PC-9 (cell line): ENCODE results near the gene TTI1. TPM values are rescaled to one million over a fixed set of nuclear protein-coding genes. Genes with fewer than 3 reads are reported as not detected.

Source experiments
- BruUV-seq: library from RNA; stranded (reverse); fragments of 400-500 nt; replicated peaks from 2 replicates; lab custom pipeline; 2021; lab: Mats Ljungman, UMichigan
- CTCF ChIA-PET: fragments of 300-600 bp; sonication (Branson Sonifier 250); formaldehyde crosslinking; loops from one replicate; lab custom pipeline; 2022; ENCODE audit warnings: antibody characterized with exemption; lab: Charles Lee
- POLR2A ChIA-PET: fragments of 300-600 bp; sonication (Branson Sonifier 250); formaldehyde crosslinking; loops from one replicate; lab custom pipeline; 2022; ENCODE audit warnings: antibody characterized with exemption; ENCODE audit not compliant: unreplicated experiment; lab: Charles Lee
- DNase-seq, 2 experiments: peaks; one replicate each; pipeline versions ENCODE4 v3.0.0 to v3.0.0-alpha.2; 2015 to 2022; ENCODE audit warnings: mixed read lengths in 1 of 2
- H2AFZ ChIP-seq: fragments of 200-600 bp; sonication (generic); 2 replicates; pipeline ENCODE4 v1.8.1; 2017; ENCODE audit warnings: antibody characterized with exemption
- H3F3A ChIP-seq: fragments of 200-600 bp; sonication (generic); 2 replicates; pipeline ENCODE4 v1.8.1; 2017; ENCODE audit warnings: antibody characterized with exemption, mild to moderate bottlenecking, low read depth; ENCODE audit not compliant: insufficient read depth
- H3K27ac ChIP-seq: fragments of 200-600 bp; sonication (generic); 2 replicates; pipeline ENCODE4 v1.6.1; 2016; ENCODE audit warnings: mixed run types
- H3K27me3 ChIP-seq: fragments of 200-600 bp; sonication (generic); 2 replicates; pipeline ENCODE4 v1.6.1; 2016; ENCODE audit warnings: low read depth, mixed run types; ENCODE audit not compliant: insufficient read depth
- H3K36me3 ChIP-seq: fragments of 200-600 bp; sonication (generic); 2 replicates; pipeline ENCODE4 v1.6.1; 2016; ENCODE audit warnings: low read depth, mixed run types
- H3K4me1 ChIP-seq: fragments of 200-600 bp; sonication (generic); replicated peaks from 2 replicates; pipeline ENCODE4 v1.6.1; 2016; ENCODE audit warnings: mixed run types; ENCODE audit not compliant: insufficient read depth
- H3K4me2 ChIP-seq: fragments of 200-600 bp; sonication (generic); 2 replicates; pipeline ENCODE4 v1.6.1; 2017; ENCODE audit warnings: mixed run types
- H3K4me3 ChIP-seq: fragments of 200-600 bp; sonication (generic); 2 replicates; pipeline ENCODE4 v1.6.1; 2016; ENCODE audit warnings: mixed run types
- H3K79me2 ChIP-seq: fragments of 200-600 bp; sonication (generic); 2 replicates; pipeline ENCODE4 v1.6.1; 2017; ENCODE audit warnings: low read depth, mixed run types
- H3K9me2 ChIP-seq: fragments of 200-600 bp; sonication (generic); 2 replicates; pipeline ENCODE4 v1.8.1; 2017; ENCODE audit warnings: mild to moderate bottlenecking; ENCODE audit not compliant: insufficient read depth
- H3K9me3 ChIP-seq: fragments of 200-600 bp; sonication (generic); 2 replicates; pipeline ENCODE4 v1.8.1; 2016; ENCODE audit warnings: low read depth; ENCODE audit not compliant: insufficient read depth
- H4K20me1 ChIP-seq: fragments of 200-600 bp; sonication (generic); 2 replicates; pipeline ENCODE4 v1.8.1; 2017; ENCODE audit not compliant: insufficient read depth
- EZH2 ChIP-seq: fragments of 200-600 bp; sonication (generic); IDR thresholded peaks from 2 replicates; pipeline ENCODE4 v1.8.0; 2017; ENCODE audit warnings: antibody characterized with exemption, low read depth
- intact Hi-C: fragments of 100-400 bp; cut with micrococcal nuclease; formaldehyde crosslinking; loops from one replicate; pipeline ENCODE4 v1.10.0; 2022; ENCODE audit not compliant: unreplicated experiment
- total RNA-seq: library from RNA; stranded (reverse); gene quantifications from 2 replicates; pipeline ENCODE4 v1.2.3, GENCODE V29; 2021
- TF ChIP-seq, protein P1 (sequence below): fragments of 200-600 bp; sonication (generic); conservative IDR thresholded peaks from 2 replicates; pipeline ENCODE4 v1.6.1; 2017; ENCODE audit warnings: mixed run types, antibody characterized with exemption, mild to moderate bottlenecking, moderate library complexity

Gene TTI1
- total RNA-seq, 1 experiment from 2014 or later = 34.2 TPM

GRCh38 chr20:38055848-38056247 lies 22.6 kb upstream of the TTI1 start:
- Histone ChIP-seq H3K9me3 (no peaks in the 10 kb centered on the region), H3K4me3 (no peak overlapping the region), H3F3A (peaks cover 31% of the 10 kb centered on the region), H3K36me3 (peaks cover 33% of the 10 kb centered on the region), H3K27ac (no peak overlapping the region), H3K9me2 (no peaks in the 10 kb centered on the region), H3K4me2 (no peak overlapping the region), H4K20me1 (peaks cover 4% of the 10 kb centered on the region; the same call in 1 of the 2 replicates), H3K4me1 (no peaks in the 10 kb centered on the region), H3K79me2 (peaks cover 49% of the 10 kb centered on the region), H2AFZ (no peak overlapping the region), H3K27me3 (no peaks in the 10 kb centered on the region)
- ChIA-PET CTCF (no interaction called here), POLR2A (no interaction called here)
- no TSS peak for BruUV-seq
- intact Hi-C loops = loop anchor here (2.0 to 10.0 kb wide), 5 partner anchors 17 to 789 kb away; no protein-coding TSS in a partner anchor
- no peak for TF ChIP-seq EZH2
- TF ChIP-seq, protein P1, sequence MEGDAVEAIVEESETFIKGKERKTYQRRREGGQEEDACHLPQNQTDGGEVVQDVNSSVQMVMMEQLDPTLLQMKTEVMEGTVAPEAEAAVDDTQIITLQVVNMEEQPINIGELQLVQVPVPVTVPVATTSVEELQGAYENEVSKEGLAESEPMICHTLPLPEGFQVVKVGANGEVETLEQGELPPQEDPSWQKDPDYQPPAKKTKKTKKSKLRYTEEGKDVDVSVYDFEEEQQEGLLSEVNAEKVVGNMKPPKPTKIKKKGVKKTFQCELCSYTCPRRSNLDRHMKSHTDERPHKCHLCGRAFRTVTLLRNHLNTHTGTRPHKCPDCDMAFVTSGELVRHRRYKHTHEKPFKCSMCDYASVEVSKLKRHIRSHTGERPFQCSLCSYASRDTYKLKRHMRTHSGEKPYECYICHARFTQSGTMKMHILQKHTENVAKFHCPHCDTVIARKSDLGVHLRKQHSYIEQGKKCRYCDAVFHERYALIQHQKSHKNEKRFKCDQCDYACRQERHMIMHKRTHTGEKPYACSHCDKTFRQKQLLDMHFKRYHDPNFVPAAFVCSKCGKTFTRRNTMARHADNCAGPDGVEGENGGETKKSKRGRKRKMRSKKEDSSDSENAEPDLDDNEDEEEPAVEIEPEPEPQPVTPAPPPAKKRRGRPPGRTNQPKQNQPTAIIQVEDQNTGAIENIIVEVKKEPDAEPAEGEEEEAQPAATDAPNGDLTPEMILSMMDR = no peak
- DNase-seq = no peak

DNA sequence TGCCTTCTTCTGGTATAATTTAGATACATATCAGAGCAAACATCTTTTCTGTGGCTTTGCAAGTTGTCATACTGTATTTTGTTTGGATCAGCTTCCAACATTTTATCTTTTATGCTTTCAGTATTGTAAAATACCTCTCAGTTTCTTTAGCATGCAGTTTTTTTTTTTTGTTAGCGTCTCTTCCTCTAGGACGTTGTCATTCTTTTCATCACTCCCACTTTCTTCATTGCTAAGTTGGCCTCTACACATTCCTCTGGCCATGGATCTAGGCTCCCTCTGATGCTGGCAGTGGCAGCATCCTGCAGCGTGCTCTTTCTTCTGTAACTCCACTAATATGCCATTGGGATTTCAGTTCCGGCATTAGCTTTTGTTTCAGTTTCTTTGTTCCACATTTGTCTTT lies 22.0 kb upstream of the TTI1 start:
- Histone ChIP-seq H3K36me3 (peaks cover 34% of the 10 kb centered on the region), H4K20me1 (peaks cover 6% of the 10 kb centered on the region; the same call in 1 of the 2 replicates), H3K4me2 (no peak overlapping the region), H2AFZ (no peak overlapping the region), H3K27me3 (no peaks in the 10 kb centered on the region), H3K79me2 (peaks cover 55% of the 10 kb centered on the region), H3K4me1 (no peaks in the 10 kb centered on the region), H3K9me3 (no peaks in the 10 kb centered on the region), H3F3A (peaks cover 32% of the 10 kb centered on the region), H3K9me2 (no peaks in the 10 kb centered on the region), H3K4me3 (no peak overlapping the region), H3K27ac (no peak overlapping the region)
- POLR2A ChIA-PET = no interaction called here
- no TSS peak for BruUV-seq
- TF ChIP-seq EZH2 = no peak
- TF ChIP-seq, protein P1 = no peak
- DNase-seq = no peak
- CTCF ChIA-PET = interaction anchor here (1.0 kb wide), 1 partner anchor 166 kb away, joined by 4 read pairs; no protein-coding TSS in a partner anchor
- intact Hi-C loops = loop anchor here (5.0 to 10.0 kb wide), 4 partner anchors 352 to 788 kb away; no protein-coding TSS in a partner anchor

GRCh38 chr20:38054647-38055046 lies 21.4 kb upstream of the TTI1 start:
- BruUV-seq = no TSS peak
- no peaks in the 10 kb centered on the region for H3K27me3 ChIP-seq
- no peak overlapping the region for H3K4me3 ChIP-seq
- ChIA-PET CTCF (interaction anchor here (1.0 kb wide), 1 partner anchor 166 kb away, joined by 4 read pairs; no protein-coding TSS in a partner anchor), POLR2A (interaction anchor here (0.6 kb wide), 1 partner anchor 11 kb away, joined by 6 read pairs; no protein-coding TSS in a partner anchor)
- H3K4me2 ChIP-seq = no peak overlapping the region
- peaks cover 39% of the 10 kb centered on the region for H3F3A ChIP-seq
- H3K79me2 ChIP-seq = peaks cover 61% of the 10 kb centered on the region
- H3K36me3 ChIP-seq = peaks cover 34% of the 10 kb centered on the region
- no peaks in the 10 kb centered on the region for H3K9me3 ChIP-seq
- no peaks in the 10 kb centered on the region for H3K9me2 ChIP-seq
- intact Hi-C loops = loop anchor here (5.0 to 10.0 kb wide), 4 partner anchors 353 to 787 kb away; no protein-coding TSS in a partner anchor
- H4K20me1 ChIP-seq = peaks cover 12% of the 10 kb centered on the region; the same call in 1 of the 2 replicates
- TF ChIP-seq, protein P1 = no peak
- TF ChIP-seq EZH2 = no peak
- no peak for DNase-seq
- H3K4me1 ChIP-seq = peaks cover 4% of the 10 kb centered on the region; the same call in 1 of the 2 replicates
- H3K27ac ChIP-seq = no peak overlapping the region
- H2AFZ ChIP-seq = no peak overlapping the region
